A673 (cell line): ENCODE data around the gene SCAI.

Experiments used
- EZH2 ChIP-seq: fragments of 200-600 bp; sonication (generic); IDR thresholded peaks from 2 replicates; pipeline ENCODE4 v1.6.1; 2017; ENCODE audit warnings: borderline replicate concordance, low read depth, mild to moderate bottlenecking, mixed read lengths, antibody characterized with exemption, low read length; ENCODE audit not compliant: poor library complexity, severe bottlenecking
- TF ChIP-seq, protein P1 (sequence below): fragments of 300-800, 200-600 bp; sonication (generic); conservative IDR thresholded peaks from 2 replicates; pipeline ENCODE4 v1.5.1; 2017; ENCODE audit warnings: low read depth, mild to moderate bottlenecking, antibody characterized with exemption, low read length, moderate library complexity, mixed read lengths

DNA sequence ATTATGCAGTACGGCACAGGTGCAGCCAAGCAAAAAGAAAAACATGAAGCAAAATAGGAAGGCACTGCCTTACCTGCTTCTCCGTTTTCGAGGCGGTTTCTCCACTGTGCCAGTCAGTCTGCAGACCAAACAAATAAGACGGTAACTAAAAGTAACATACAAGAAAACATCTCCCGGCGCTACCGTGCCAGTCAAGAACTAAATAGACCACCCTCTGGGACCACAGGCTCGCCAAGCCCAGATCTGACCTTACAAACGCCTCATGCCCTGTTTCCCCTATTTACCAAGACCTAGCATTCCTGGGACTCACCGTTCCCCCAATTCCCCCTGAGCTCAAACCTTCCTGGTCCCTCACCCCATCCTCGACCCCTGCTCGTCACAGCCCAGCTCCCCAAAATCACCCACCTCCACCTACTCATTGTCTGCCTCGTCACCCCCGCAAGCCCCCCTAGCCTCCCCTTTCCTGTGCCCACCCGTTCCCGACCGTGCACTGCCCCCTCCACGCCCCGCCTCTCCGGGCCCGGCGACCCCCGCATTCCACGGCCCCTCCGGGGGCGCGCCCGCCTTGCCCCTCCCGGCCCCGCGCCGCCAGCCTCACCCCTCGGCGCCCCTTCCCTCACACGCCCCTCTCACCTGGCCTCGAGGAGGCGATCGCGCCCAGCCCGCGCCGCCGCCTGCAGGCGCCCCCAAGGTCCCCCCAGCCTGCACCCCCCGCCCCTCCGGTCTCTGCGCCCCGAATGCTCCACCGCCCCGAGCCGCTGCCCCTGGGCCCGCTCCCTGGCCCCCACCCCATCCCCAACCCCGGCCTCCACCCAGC, 560 bp downstream of the SCAI start:
- no peak for TF ChIP-seq EZH2
- TF ChIP-seq, protein P1, sequence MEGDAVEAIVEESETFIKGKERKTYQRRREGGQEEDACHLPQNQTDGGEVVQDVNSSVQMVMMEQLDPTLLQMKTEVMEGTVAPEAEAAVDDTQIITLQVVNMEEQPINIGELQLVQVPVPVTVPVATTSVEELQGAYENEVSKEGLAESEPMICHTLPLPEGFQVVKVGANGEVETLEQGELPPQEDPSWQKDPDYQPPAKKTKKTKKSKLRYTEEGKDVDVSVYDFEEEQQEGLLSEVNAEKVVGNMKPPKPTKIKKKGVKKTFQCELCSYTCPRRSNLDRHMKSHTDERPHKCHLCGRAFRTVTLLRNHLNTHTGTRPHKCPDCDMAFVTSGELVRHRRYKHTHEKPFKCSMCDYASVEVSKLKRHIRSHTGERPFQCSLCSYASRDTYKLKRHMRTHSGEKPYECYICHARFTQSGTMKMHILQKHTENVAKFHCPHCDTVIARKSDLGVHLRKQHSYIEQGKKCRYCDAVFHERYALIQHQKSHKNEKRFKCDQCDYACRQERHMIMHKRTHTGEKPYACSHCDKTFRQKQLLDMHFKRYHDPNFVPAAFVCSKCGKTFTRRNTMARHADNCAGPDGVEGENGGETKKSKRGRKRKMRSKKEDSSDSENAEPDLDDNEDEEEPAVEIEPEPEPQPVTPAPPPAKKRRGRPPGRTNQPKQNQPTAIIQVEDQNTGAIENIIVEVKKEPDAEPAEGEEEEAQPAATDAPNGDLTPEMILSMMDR: no peak
